K562 (cell line): Measurements from ENCODE around the gene IFI30. TPM values are rescaled to one million over a fixed set of nuclear protein-coding genes. Genes with fewer than 3 reads are reported as not detected.

Source experiments
- BHLHE40 ChIP-seq: IDR thresholded peaks from 2 replicates; pipeline ENCODE4 v1.6.1; 2011; ENCODE audit warnings: low read length, improper control_type of control experiment
- CBX3 ChIP-seq, 2 experiments: IDR thresholded peaks; 1 replicate in 1 of 2; 2 replicates in 1 of 2; pipeline ENCODE4 v1.6.1; 2012; ENCODE audit warnings: inconsistent platforms in 2 of 2, low read length in 2 of 2, borderline replicate concordance in 1 of 2, control low read depth in 1 of 2
- CC2D1A ChIP-seq: fragments of 450-650 bp; IDR thresholded peaks from 2 replicates; pipeline ENCODE4 v1.6.1; 2017; ENCODE audit warnings: mild to moderate bottlenecking
- E2F3 ChIP-seq: fragments of 250-450 bp; sonication (Bioruptor Pico); IDR thresholded peaks from 2 replicates; pipeline ENCODE4 v1.4.0; 2020; ENCODE audit warnings: mild to moderate bottlenecking
- FOXK1 ChIP-seq: sonication (generic); formaldehyde crosslinking; IDR thresholded peaks from 2 replicates; pipeline ENCODE4 v1.8.0; 2022; ENCODE audit warnings: missing genetic modification reagents, mild to moderate bottlenecking, borderline replicate concordance
- JUN ChIP-seq, 2 experiments: sonication (generic) in 1 of 2; formaldehyde crosslinking in 1 of 2; IDR thresholded peaks; 2 replicates each; pipeline versions ENCODE4 v1.6.1 to v1.8.0; 2012 to 2022; ENCODE audit warnings: borderline replicate concordance in 2 of 2, mild to moderate bottlenecking in 2 of 2, improper control_type of control experiment in 1 of 2, low read depth in 1 of 2, low read length in 1 of 2, missing genetic modification reagents in 1 of 2
- NCOA6 ChIP-seq: fragments of 450-650 bp; IDR thresholded peaks from 2 replicates; pipeline ENCODE4 v1.6.1; 2017; ENCODE audit warnings: mild to moderate bottlenecking
- NFIC ChIP-seq: fragments of 450-650 bp; IDR thresholded peaks from 2 replicates; pipeline ENCODE4 v1.6.1; 2017; ENCODE audit warnings: mild to moderate bottlenecking, inconsistent platforms
- NFYB ChIP-seq: IDR thresholded peaks from 2 replicates; pipeline ENCODE4 v1.6.1; 2011; ENCODE audit warnings: mild to moderate bottlenecking, moderate library complexity; ENCODE audit not compliant: insufficient read length; ENCODE audit errors: extremely low read depth
- RFX5 ChIP-seq: IDR thresholded peaks from 2 replicates; pipeline ENCODE4 v1.6.1; 2011; ENCODE audit warnings: low read depth, mild to moderate bottlenecking, improper control_type of control experiment, low read length
- SRSF1 ChIP-seq: fragments of 200-400 bp; formaldehyde crosslinking; IDR thresholded peaks from 2 replicates; pipeline ENCODE4 v1.6.1; 2017; ENCODE audit warnings: mild to moderate bottlenecking, low read depth, low read length, moderate library complexity
- STAG1 ChIP-seq: sonication (generic); formaldehyde crosslinking; IDR thresholded peaks from 2 replicates; pipeline ENCODE4 v1.5.0; 2020; ENCODE audit warnings: missing genetic modification reagents, borderline replicate concordance
- TARDBP ChIP-seq: fragments of 450-650 bp; IDR thresholded peaks from 2 replicates; pipeline ENCODE4 v1.6.1; 2016
- TBL1XR1 ChIP-seq, 2 experiments: IDR thresholded peaks; 2 replicates each; pipeline ENCODE4 v1.6.1; 2012; ENCODE audit warnings: improper control_type of control experiment in 2 of 2, low read length in 2 of 2, mild to moderate bottlenecking in 1 of 2
- TBP ChIP-seq: optimal IDR thresholded peaks from 2 replicates; pipeline ENCODE3; 2011; ENCODE audit warnings: low read depth, low read length, improper control_type of control experiment
- TCF3 ChIP-seq: sonication (generic); formaldehyde crosslinking; IDR thresholded peaks from 2 replicates; pipeline ENCODE4 v1.4.0; 2020; ENCODE audit warnings: mild to moderate bottlenecking, missing genetic modification reagents
- ZBTB43 ChIP-seq: sonication (generic); formaldehyde crosslinking; IDR thresholded peaks from 2 replicates; pipeline ENCODE4 v1.8.0; 2023; ENCODE audit warnings: mild to moderate bottlenecking, missing genetic modification reagents
- ZKSCAN1 ChIP-seq: fragments of 150-350 bp; IDR thresholded peaks from 2 replicates; pipeline ENCODE4 v1.6.1; 2016; ENCODE audit warnings: low read depth, low read length
- ZNF699 ChIP-seq: fragments of 250-450 bp; sonication (Bioruptor Pico); IDR thresholded peaks from 2 replicates; pipeline ENCODE4 v1.8.0; 2021; ENCODE audit warnings: mild to moderate bottlenecking, moderate library complexity; ENCODE audit not compliant: insufficient replicate concordance
- ZNF740 ChIP-seq, 3 experiments: fragments of 200-800 bp in 1 of 3; sonication (Bioruptor generic) in 1 of 3; sonication (generic) in 1 of 3; formaldehyde crosslinking in 1 of 3; IDR thresholded peaks; 2 replicates each; pipeline versions ENCODE4 v1.6.1 to v1.8.0; 2016 to 2022; ENCODE audit warnings: mild to moderate bottlenecking in 2 of 3, missing compliant biosample characterization in 2 of 3, missing genetic modification characterization in 2 of 3, missing genetic modification reagents in 1 of 3
- ZNF766 ChIP-seq: fragments of 200-800 bp; sonication (Bioruptor generic); conservative IDR thresholded peaks from 2 replicates; pipeline ENCODE4 v1.6.1; 2016; ENCODE audit warnings: missing genetic modification characterization, missing compliant biosample characterization
- polyA plus RNA-seq, 8 experiments: library from polyadenylated mRNA; depleted of rRNA in 4 of 8; stranded (reverse) in 5 of 8; unstranded in 3 of 8; fragments of >200 nt; fragmentation: Nextera tagmentation in 2 of 8; fragmentation: Illumina TruSeq in 1 of 8; extraction: Ambion mirVana in 2 of 8; extraction: Trizol in 1 of 8; gene quantifications; 2 replicates each; pipeline versions ENCODE4 v1.2.1 to v1.2.3, GENCODE V29; 2011 to 2014; ENCODE audit warnings: inconsistent platforms in 1 of 8, missing spikeins in 1 of 8
- total RNA-seq, 7 experiments: library from RNA; depleted of rRNA in 6 of 7; stranded (reverse); fragments of >200 nt in 6 of 7; fragmentation: Illumina TruSeq in 2 of 7; extraction: Trizol in 2 of 7; gene quantifications; 2 replicates each; pipeline versions ENCODE4 v1.2.1 to v1.2.3, GENCODE V29; 2011 to 2021; ENCODE audit warnings: low replicate concordance in 1 of 7
- TF ChIP-seq, protein P1 (sequence below), 2 experiments: IDR thresholded peaks; 2 replicates each; pipeline ENCODE4 v1.6.1; 2012; ENCODE audit warnings: improper control_type of control experiment in 2 of 2, low read depth in 2 of 2, low read length in 2 of 2, borderline replicate concordance in 1 of 2
- TF ChIP-seq, protein P2 (sequence below): fragments of 450-650 bp; formaldehyde crosslinking; IDR thresholded peaks from 2 replicates; pipeline ENCODE4 v1.4.0; 2022; ENCODE audit warnings: missing genetic modification characterization

IFI30 gene
- total and polyA plus RNA-seq, 9 of the 15 experiments (the other 6 are each of a cell fraction or from before 2014, with no cell fraction given), result 63.7 to 430 (median 109) TPM

DNA sequence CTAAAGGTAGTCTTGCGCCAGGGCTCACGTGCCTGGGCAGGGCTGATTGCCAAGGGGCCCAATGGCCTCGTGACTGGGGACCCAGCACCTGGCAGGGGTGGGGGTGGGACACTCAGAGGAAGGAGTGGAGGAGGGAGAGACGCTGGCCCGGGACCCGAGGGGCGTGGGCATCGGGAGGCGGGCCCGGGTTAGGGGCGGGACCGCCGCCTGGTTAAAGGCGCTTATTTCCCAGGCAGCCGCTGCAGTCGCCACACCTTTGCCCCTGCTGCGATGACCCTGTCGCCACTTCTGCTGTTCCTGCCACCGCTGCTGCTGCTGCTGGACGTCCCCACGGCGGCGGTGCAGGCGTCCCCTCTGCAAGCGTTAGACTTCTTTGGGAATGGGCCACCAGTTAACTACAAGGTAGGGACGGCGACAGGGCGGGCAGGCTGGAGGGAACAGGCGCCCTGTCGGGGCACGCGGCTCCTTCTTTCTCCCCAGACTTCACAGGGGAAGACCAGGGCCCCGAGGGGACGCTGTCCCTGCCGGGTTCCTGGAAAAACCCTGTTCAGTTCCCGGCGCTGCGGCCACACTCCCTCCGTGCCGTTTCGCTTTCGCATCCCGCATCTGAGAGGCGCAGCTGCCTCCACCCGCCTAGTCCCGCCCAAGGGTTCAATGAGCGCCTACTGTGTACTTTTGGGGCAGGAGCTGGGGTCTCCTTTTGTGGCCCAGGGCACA is at the start of gene IFI30 (continued):
- TF ChIP-seq, protein P1, sequence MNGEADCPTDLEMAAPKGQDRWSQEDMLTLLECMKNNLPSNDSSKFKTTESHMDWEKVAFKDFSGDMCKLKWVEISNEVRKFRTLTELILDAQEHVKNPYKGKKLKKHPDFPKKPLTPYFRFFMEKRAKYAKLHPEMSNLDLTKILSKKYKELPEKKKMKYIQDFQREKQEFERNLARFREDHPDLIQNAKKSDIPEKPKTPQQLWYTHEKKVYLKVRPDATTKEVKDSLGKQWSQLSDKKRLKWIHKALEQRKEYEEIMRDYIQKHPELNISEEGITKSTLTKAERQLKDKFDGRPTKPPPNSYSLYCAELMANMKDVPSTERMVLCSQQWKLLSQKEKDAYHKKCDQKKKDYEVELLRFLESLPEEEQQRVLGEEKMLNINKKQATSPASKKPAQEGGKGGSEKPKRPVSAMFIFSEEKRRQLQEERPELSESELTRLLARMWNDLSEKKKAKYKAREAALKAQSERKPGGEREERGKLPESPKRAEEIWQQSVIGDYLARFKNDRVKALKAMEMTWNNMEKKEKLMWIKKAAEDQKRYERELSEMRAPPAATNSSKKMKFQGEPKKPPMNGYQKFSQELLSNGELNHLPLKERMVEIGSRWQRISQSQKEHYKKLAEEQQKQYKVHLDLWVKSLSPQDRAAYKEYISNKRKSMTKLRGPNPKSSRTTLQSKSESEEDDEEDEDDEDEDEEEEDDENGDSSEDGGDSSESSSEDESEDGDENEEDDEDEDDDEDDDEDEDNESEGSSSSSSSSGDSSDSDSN (IDR thresholded peaks at IDR 0.05; ENCODE audit: borderline replicate concordance in 1 of 2, low read depth in 2 of 2, low read length in 2 of 2), result no peak
- TF ChIP-seq ZKSCAN1 (no peak), ZNF766 (CRISPR knock-in tag) (no peak), NFIC (peak; percentile 73), ZBTB43 (CRISPR knock-in tag) (no peak), NFYB (no peak), TBL1XR1 (IDR thresholded peaks at IDR 0.05; ENCODE audit: low read length in 2 of 2) (no peak), STAG1 (CRISPR knock-in tag) (0 out of 2 replicates have a peak, but pooled peaks have one; percentile 19), ZNF740 (CRISPR knock-in tag; IDR thresholded peaks at IDR 0.05) (no peak), ZNF740 (tag; IDR thresholded peaks at IDR 0.05) (no peak), CBX3 (IDR thresholded peaks at IDR 0.05; ENCODE audit: borderline replicate concordance in 1 of 2, low read length in 2 of 2) (no peak), TBP (peak; percentile 92), E2F3 (CRISPR knock-in tag) (no peak), ZNF699 (CRISPR knock-in tag) (no peak), NCOA6 (no peak), TARDBP (no peak), SRSF1 (no peak), BHLHE40 (peak; percentile 93), TCF3 (CRISPR knock-in tag) (peak; percentile 4; the same call in 1 of the 2 replicates), JUN (IDR thresholded peaks at IDR 0.05; ENCODE audit: borderline replicate concordance, low read depth, low read length) (no peak), JUN (CRISPR knock-in tag; IDR thresholded peaks at IDR 0.05; ENCODE audit: borderline replicate concordance) (no peak), RFX5 (no peak), CC2D1A (no peak), FOXK1 (CRISPR knock-in tag) (no peak)
- TF ChIP-seq, protein P2, sequence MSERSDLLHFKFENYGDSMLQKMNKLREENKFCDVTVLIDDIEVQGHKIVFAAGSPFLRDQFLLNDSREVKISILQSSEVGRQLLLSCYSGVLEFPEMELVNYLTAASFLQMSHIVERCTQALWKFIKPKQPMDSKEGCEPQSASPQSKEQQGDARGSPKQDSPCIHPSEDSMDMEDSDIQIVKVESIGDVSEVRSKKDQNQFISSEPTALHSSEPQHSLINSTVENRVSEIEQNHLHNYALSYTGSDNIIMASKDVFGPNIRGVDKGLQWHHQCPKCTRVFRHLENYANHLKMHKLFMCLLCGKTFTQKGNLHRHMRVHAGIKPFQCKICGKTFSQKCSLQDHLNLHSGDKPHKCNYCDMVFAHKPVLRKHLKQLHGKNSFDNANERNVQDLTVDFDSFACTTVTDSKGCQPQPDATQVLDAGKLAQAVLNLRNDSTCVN, result no peak
